K562 (cell line): ENCODE data around the gene FEN1. TPM values are rescaled to one million over a fixed set of nuclear protein-coding genes. Genes with fewer than 3 reads are reported as not detected.
A peak's percentile ranks its signal among the peaks of the same experiment; 100 is the strongest.

Experiments
- CREB5 ChIP-seq: fragments of 250-450 bp; sonication (Bioruptor Pico); IDR thresholded peaks from 2 replicates; pipeline ENCODE4 v1.5.0; 2020; ENCODE audit warnings: mild to moderate bottlenecking
- DACH1 ChIP-seq: fragments of 450-650 bp; IDR thresholded peaks from 2 replicates; pipeline ENCODE4 v1.6.1; 2018; ENCODE audit not compliant: partially characterized antibody
- ERF ChIP-seq: fragments of 450-650 bp; formaldehyde crosslinking; IDR thresholded peaks from 2 replicates; pipeline ENCODE4 v1.4.0; 2020; ENCODE audit warnings: mild to moderate bottlenecking, mixed read lengths
- ETS2 ChIP-seq: IDR thresholded peaks from 2 replicates; pipeline ENCODE4 v1.6.1; 2016; ENCODE audit warnings: borderline replicate concordance, missing genetic modification characterization, mild to moderate bottlenecking, moderate library complexity, missing compliant biosample characterization; ENCODE audit not compliant: poor library complexity, severe bottlenecking
- HEY1 ChIP-seq: fragments of 250-450 bp; sonication (Bioruptor Pico); IDR thresholded peaks from 2 replicates; pipeline ENCODE4 v1.5.0; 2020; ENCODE audit warnings: mild to moderate bottlenecking, moderate library complexity, borderline replicate concordance
- IRF9 ChIP-seq: fragments of 450-650 bp; IDR thresholded peaks from 2 replicates; pipeline ENCODE4 v1.6.1; 2016; ENCODE audit warnings: missing biosample characterization, missing genetic modification characterization
- MCM7 ChIP-seq, 2 experiments: fragments of 450-650 bp; IDR thresholded peaks; 2 replicates each; pipeline ENCODE4 v1.6.1; 2016 to 2018
- MTA2 ChIP-seq: fragments of 450-650 bp; IDR thresholded peaks from 2 replicates; pipeline ENCODE4 v1.6.1; 2016; ENCODE audit warnings: low read depth
- PHB ChIP-seq: fragments of 250-450 bp; sonication (Bioruptor Pico); IDR thresholded peaks from 2 replicates; pipeline ENCODE4 v1.5.0; 2021
- PHF8 ChIP-seq: fragments of 200-600 bp; sonication (generic); IDR thresholded peaks from 2 replicates; pipeline ENCODE4 v1.6.1; 2012; ENCODE audit warnings: mixed run types, mild to moderate bottlenecking, inconsistent platforms, low read length, moderate library complexity, borderline replicate concordance
- ZBTB34 ChIP-seq: fragments of 250-450 bp; sonication (Bioruptor Pico); IDR thresholded peaks from 2 replicates; pipeline ENCODE4 v1.8.0; 2021; ENCODE audit warnings: mild to moderate bottlenecking, moderate library complexity
- ZBTB40 ChIP-seq, 2 experiments: fragments of 450-650 bp in 1 of 2; sonication (generic) in 1 of 2; formaldehyde crosslinking in 1 of 2; IDR thresholded peaks; 2 replicates each; pipeline versions ENCODE4 v1.7.1 to v1.9.0; 2016 to 2022; ENCODE audit warnings: inconsistent platforms in 1 of 2, mild to moderate bottlenecking in 1 of 2, missing genetic modification reagents in 1 of 2
- ZNF445 ChIP-seq: fragments of 250-450 bp; sonication (Bioruptor Pico); IDR thresholded peaks from 2 replicates; pipeline ENCODE4 v1.4.0; 2020; ENCODE audit warnings: low read depth, mild to moderate bottlenecking, moderate library complexity
- ZNF586 ChIP-seq: fragments of 450-650 bp; formaldehyde crosslinking; conservative IDR thresholded peaks from 2 replicates; pipeline ENCODE4 v1.4.0; 2020; ENCODE audit warnings: mild to moderate bottlenecking, moderate library complexity
- polyA plus RNA-seq, 8 experiments: library from polyadenylated mRNA; depleted of rRNA in 4 of 8; stranded (reverse) in 5 of 8; unstranded in 3 of 8; fragments of >200 nt; fragmentation: Nextera tagmentation in 2 of 8; fragmentation: Illumina TruSeq in 1 of 8; extraction: Ambion mirVana in 2 of 8; extraction: Trizol in 1 of 8; gene quantifications; 2 replicates each; pipeline versions ENCODE4 v1.2.1 to v1.2.3, GENCODE V29; 2011 to 2014; ENCODE audit warnings: inconsistent platforms in 1 of 8, missing spikeins in 1 of 8
- total RNA-seq, 7 experiments: library from RNA; depleted of rRNA in 6 of 7; stranded (reverse); fragments of >200 nt in 6 of 7; fragmentation: Illumina TruSeq in 2 of 7; extraction: Trizol in 2 of 7; gene quantifications; 2 replicates each; pipeline versions ENCODE4 v1.2.1 to v1.2.3, GENCODE V29; 2011 to 2021; ENCODE audit warnings: low replicate concordance in 1 of 7

FEN1 gene
- total and polyA plus RNA-seq, 9 of the 15 experiments (the other 6 are each of a cell fraction or from before 2014, with no cell fraction given): 58.1 to 156 (median 137) TPM

GRCh38 chr11:61841636-61842527, 49.2 kb downstream of the FEN1 start (continued):
- TF ChIP-seq ZBTB34 (no peak), HEY1 (CRISPR knock-in tag) (no peak), IRF9 (peak; percentile 48), CREB5 (CRISPR knock-in tag) (no peak), DACH1 (peak; percentile 98), PHF8 (peak; percentile 22; the same call in 1 of the 2 replicates), ZNF445 (CRISPR knock-in tag) (no peak), ZNF586 (CRISPR knock-in tag) (no peak), MTA2 (peak; percentile 81), PHB (CRISPR knock-in tag) (no peak), ETS2 (tag) (no peak), MCM7 (IDR thresholded peaks at IDR 0.05) (no peak), ZBTB40 (IDR thresholded peaks at IDR 0.05) (no peak), ZBTB40 (CRISPR knock-in tag; IDR thresholded peaks at IDR 0.05) (no peak), ERF (CRISPR knock-in tag) (no peak)
